ENCODE data around the gene LRRC41. TPM values are rescaled to one million over a fixed set of nuclear protein-coding genes. Genes with fewer than 3 reads are reported as not detected.

Gene LRRC41
- total RNA-seq, 6 donors from 2014 or later = 49.7 to 97.4 (median 52.8) TPM

Other genes with a start within 250 kb of the LRRC41 start
- 10 to 100 TPM; 11.2 to 43.7 (median 33.0) TPM for gene PIK3R3, start 171.0 kb downstream of the LRRC41 start, total RNA-seq
- gene TSPAN1, start 128.5 kb downstream of the LRRC41 start, total RNA-seq = 100 to 1,000 TPM in 1 of 6 donors, 10 to 100 TPM in 5; 12.2 to 109 (median 31.2) TPM
- not detected for gene P3R3URF, start 127.1 kb downstream of the LRRC41 start, total RNA-seq
- 10 to 100 TPM; 37.7 to 66.7 (median 47.5) TPM for gene POMGNT1, start 105.2 kb downstream of the LRRC41 start, total RNA-seq
- gene LURAP1, start 100.3 kb downstream of the LRRC41 start, total RNA-seq = 1 to 10 TPM in 5 of 6 donors, under 1 TPM in 1; 0.61 to 5.2 (median 2.8) TPM
- 1 to 10 TPM in 3 of 6 donors, under 1 TPM in 1, not detected in 2; 0.78 to 2.4 (median 1.6) TPM for gene RAD54L, start 55.9 kb downstream of the LRRC41 start, total RNA-seq
- gene UQCRH, start 82 bp upstream of the LRRC41 start, total RNA-seq = 100 to 1,000 TPM in 5 of 6 donors, 10 to 100 TPM in 1; 59.7 to 193 (median 126) TPM
- 10 to 100 TPM; 25.1 to 28.4 (median 26.7) TPM for gene NSUN4, start 37.2 kb upstream of the LRRC41 start, total RNA-seq
- gene FAAH, start 90.7 kb upstream of the LRRC41 start, total RNA-seq = 10 to 100 TPM; 34.1 to 67.1 (median 46.8) TPM
- not detected for gene DMBX1, start 186.2 kb upstream of the LRRC41 start, total RNA-seq
- gene KNCN, start 248.0 kb upstream of the LRRC41 start, total RNA-seq = not detected